Right cardiac atrium (tissue), 5 donors: ENCODE results near the gene PHC1. TPM values are rescaled to one million over a fixed set of nuclear protein-coding genes. Genes with fewer than 3 reads are reported as not detected.
"Not testable (repeated sequence)": the region's sequence is repeated elsewhere in the genome, so short reads cannot be mapped to it uniquely, and the experiment has no call there.

Experiments used
- ATAC-seq, 2 donors: fragments of 200-7000 bp; cut with Tn5 transposase; one replicate each; pipeline versions ENCODE4 v1.8.0 to v1.9.1; 2020; ENCODE audit warnings: moderate library complexity in 2 of 2, mild to moderate bottlenecking in 1 of 2
- DNase-seq, 3 donors: peaks; one replicate each; pipeline ENCODE4 v3.0.0-alpha.2; 2020
- H3K27ac ChIP-seq: one replicate; pipeline ENCODE4 v1.5.1; 2013; ENCODE audit warnings: mild to moderate bottlenecking, low read length, control low read depth, moderate library complexity
- H3K27me3 ChIP-seq: one replicate; pipeline ENCODE4 v1.6.1; 2013; ENCODE audit not compliant: control insufficient read depth, insufficient read depth
- H3K4me1 ChIP-seq: one replicate; pipeline ENCODE4 v1.6.1; 2013; ENCODE audit warnings: low read length; ENCODE audit not compliant: control insufficient read depth, insufficient read depth
- H3K4me3 ChIP-seq: one replicate; pipeline ENCODE4 v1.5.1; 2013; ENCODE audit warnings: low read length, control low read depth
- H3K9me3 ChIP-seq: one replicate; pipeline ENCODE4 v1.6.1; 2013; ENCODE audit warnings: low read length; ENCODE audit not compliant: control insufficient read depth
- WGBS: extraction: QIAGEN DNeasy Blood & Tissue Kit; methylation state at CpG from one replicate; pipeline ENCODE4 v1.1.7; 2013; 5-methylcytosine and 5-hydroxymethylcytosine counted together
- intact Hi-C, 4 donors: fragments of 100-400 bp; cut with DNase I; formaldehyde crosslinking; loops; one replicate each; pipeline versions ENCODE4 v1.11.0 to v1.14.0; 2022 to 2023
- long read RNA-seq, 4 donors: library from polyadenylated mRNA; unstranded; transcript quantifications; one replicate each; pipeline ENCODE4 v2.0.0, GENCODE V29; 2020 to 2021
- polyA plus RNA-seq: library from polyadenylated mRNA; stranded (reverse); fragments of 200-250 nt; gene quantifications from one replicate; pipeline ENCODE4 v1.2.3, GENCODE V29; 2013
- total RNA-seq, 4 donors: library from RNA; stranded (reverse); fragmentation: NEBNext Ultra II Directional; extraction: Animal tissue kit (Norgen Biotek cat#: 25700); gene quantifications; one replicate each; pipeline ENCODE4 v1.2.1, GENCODE V29; 2021
- donor health status: healthy with polysubstance abuse.
- donor health status: DM: no; HTN: yes; CAD: no.
- donor health status: DM: no; HTN: no; CAD: no.
- donor health status: DM: no; HTN: yes; CAD: no; lungs with severe emphysema.
- donor health status: DM: yes; HTN: yes; CAD: no.

Gene PHC1
- total RNA-seq (10 to 100 TPM; 25.3 to 34.9 (median 27.8) TPM), polyA plus RNA-seq (13.3 TPM)
- long read RNA-seq, donor 1, transcript PHC1-214 (15 exons, 3,626 nt): major isoform, 6 of 25 reads
- long read RNA-seq, donor 1, partial matches to known transcripts: 16 of 25 reads
- long read RNA-seq, donor 1, other reads (novel, unspliced or antisense): 3 of 25 reads
- long read RNA-seq, donor 2, transcript PHC1-214 (15 exons, 3,626 nt): major isoform, 6 of 8 reads
- long read RNA-seq, donor 2, partial matches to known transcripts: 2 of 8 reads
- long read RNA-seq, donor 2, other reads (novel, unspliced or antisense): 0 of 8 reads
- long read RNA-seq, donor 3, partial matches to known transcripts: 47 of 56 reads
- long read RNA-seq, donor 3, other reads (novel, unspliced or antisense): 6 of 56 reads
- long read RNA-seq, donor 4, transcript PHC1-214 (15 exons, 3,626 nt): major isoform, 7 of 10 reads
- long read RNA-seq, donor 4, partial matches to known transcripts: 2 of 10 reads
- long read RNA-seq, donor 4, other reads (novel, unspliced or antisense): 1 of 10 reads

DNA sequence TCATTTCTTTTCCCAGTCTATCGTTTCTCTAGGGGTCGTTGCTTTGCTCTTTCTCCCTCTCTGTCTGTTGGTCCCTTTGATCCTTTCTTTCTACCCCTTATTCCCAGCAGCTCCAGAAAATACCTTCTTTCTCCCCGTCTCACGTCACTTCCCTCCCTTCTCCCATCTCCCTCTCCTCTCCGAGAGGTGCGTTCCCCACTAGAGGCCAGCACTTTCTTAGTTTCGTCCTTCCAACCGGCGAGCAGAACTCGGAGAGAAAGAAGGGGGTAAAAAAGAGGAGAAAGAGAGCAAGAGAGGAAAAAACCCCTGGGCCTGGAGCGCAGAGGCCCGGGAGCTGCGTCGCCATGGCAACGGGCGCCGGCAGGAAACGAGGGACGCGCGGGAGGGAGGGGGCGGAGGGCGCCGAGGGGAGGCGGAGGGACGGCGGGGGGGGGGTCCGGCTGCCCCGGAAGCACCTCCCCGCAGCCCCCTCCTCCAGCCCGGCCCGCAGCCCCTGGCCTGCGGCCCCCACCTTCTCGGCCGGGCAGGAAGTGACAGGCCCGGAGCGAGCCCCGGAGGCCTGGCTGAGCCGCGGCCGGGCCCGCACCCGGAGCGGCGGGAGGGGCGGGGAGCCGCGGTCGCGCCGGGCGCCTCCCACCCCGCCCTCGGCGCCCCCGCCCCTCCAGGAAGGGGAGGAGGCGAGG lies at the start of gene PHC1:
Gene PHC1 (plus strand): TSS at position 477 of the 683 bp plus-strand sequence. CDS start 3,169 bp downstream, outside the sequence.
- H3K27ac ChIP-seq: peak within 1 kb of the TSS; percentile 100
- H3K4me1 ChIP-seq, H3K27me3 ChIP-seq, H3K9me3 ChIP-seq, intact Hi-C loops: not testable (repeated sequence)
- ATAC-seq: peak; percentile 83 to 86
- H3K4me3 ChIP-seq: peak within 1 kb of the TSS; percentile 99
- DNase-seq: peak; percentile 88 to 95 (median 94)
- WGBS: under 1% methylated on average over 31 of the region's 57 CpGs

DNA sequence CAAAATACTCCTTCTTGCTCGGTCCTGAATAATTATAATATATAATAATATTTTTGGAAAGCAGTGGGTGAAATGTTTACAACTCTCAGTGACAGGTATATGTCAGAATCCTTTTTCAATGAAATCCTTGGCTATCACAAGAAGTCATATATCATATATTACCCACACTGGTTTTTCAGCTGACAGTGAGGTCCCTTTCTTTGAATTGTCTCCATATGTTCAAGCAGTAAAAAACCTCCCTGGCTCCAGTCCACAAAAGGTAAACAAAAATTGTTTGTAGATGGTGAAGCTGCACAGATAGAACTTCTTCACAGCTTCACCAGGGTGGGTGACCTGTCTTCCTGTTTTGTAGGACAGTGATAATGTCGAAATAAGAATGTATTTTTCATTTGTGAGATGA lies 47.9 kb upstream of the PHC1 start:
- no peaks in the 10 kb centered on the region for H3K4me1 ChIP-seq
- intact Hi-C loops: loop anchor here in 1 of 4 donors (10.0 kb wide), 1 partner anchor 182 kb away; no protein-coding TSS in a partner anchor

DNA sequence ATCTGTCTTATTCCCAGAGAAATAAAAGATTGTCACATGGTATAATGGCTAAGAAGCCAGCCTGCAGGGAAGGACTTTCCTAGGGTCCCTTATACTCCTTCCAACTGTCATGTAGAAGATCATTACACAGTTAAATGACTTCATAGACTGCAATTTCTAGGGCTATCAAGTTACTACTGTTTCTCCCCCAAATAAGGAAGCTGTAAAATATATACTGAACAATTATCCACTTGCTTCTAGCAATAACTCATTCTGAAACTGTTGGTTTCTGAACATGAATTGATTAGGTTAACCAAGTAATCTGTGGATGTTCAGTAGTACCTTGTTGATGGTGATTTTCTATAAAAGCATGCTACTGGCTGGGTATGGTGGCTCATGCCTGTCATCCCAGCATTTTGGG lies 47.3 kb upstream of the PHC1 start:
- DNase-seq (no peak), ATAC-seq (no peak)
- no peaks in the 10 kb centered on the region for H3K4me1 ChIP-seq
- H3K9me3 ChIP-seq: no peaks in the 10 kb centered on the region
- intact Hi-C loops: loop anchor here in 1 of 4 donors (10.0 kb wide), 1 partner anchor 182 kb away; no protein-coding TSS in a partner anchor
- no peak overlapping the region for H3K4me3 ChIP-seq
- no peak overlapping the region for H3K27ac ChIP-seq
- H3K27me3 ChIP-seq: no peaks in the 10 kb centered on the region

More for the DNA sequence above, 47.9 kb upstream of the PHC1 start:
- Histone ChIP-seq H3K27me3 (no peaks in the 10 kb centered on the region), H3K9me3 (no peaks in the 10 kb centered on the region), H3K27ac (no peak overlapping the region), H3K4me3 (no peak overlapping the region)
- WGBS: 82% methylated on average over 2 of the region's 2 CpGs
- DNase-seq: no peak
- ATAC-seq: no peak

DNA sequence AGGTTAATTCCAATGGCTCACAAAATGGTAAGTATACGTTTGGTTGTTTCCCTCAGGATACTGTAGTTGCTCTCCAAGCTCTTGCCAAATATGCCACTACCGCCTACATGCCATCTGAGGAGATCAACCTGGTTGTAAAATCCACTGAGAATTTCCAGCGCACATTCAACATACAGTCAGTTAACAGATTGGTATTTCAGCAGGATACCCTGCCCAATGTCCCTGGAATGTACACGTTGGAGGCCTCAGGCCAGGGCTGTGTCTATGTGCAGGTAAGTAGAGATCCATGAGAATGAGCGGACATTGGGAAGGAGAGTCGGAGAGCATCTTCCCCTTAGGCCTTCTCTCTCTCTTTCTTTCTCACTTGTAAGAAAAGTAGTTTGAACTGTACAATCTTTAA lies 46.5 kb upstream of the PHC1 start:
- DNase-seq (no peak), ATAC-seq (no peak)
- intact Hi-C loops: loop anchor here in 1 of 4 donors (10.0 kb wide), 1 partner anchor 183 kb away; no protein-coding TSS in a partner anchor
- WGBS: 91% methylated on average over 6 of the region's 6 CpGs
- H3K4me3 ChIP-seq: no peak overlapping the region
- H3K4me1 ChIP-seq: no peaks in the 10 kb centered on the region
- H3K27me3 ChIP-seq: no peaks in the 10 kb centered on the region
- H3K27ac ChIP-seq: no peak overlapping the region
- H3K9me3 ChIP-seq: no peaks in the 10 kb centered on the region

DNA sequence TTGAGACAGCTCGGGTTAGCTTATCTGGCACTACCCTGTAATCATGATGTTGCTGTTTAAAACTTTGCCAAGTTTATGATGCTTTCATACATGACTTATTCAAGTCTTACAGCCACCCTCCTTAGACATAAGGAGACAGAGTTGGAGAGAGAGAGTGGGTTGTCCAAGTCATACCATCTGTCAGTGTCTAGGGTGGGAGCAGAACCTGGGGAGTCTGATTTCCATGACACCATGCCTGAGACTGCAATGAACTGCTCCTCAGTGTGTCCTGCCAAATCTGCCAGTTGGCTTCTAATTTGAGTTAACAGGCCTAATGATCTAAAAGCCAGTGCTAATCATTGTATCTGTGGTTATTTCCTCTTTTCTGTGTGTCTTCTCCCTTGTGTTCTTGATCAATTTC lies 43.7 kb upstream of the PHC1 start:
- intact Hi-C loops: no loop called here
- H3K27me3 ChIP-seq: no peaks in the 10 kb centered on the region
- DNase-seq (no peak), ATAC-seq (no peak)
- no peak overlapping the region for H3K27ac ChIP-seq
- H3K9me3 ChIP-seq: no peaks in the 10 kb centered on the region
- H3K4me1 ChIP-seq: no peaks in the 10 kb centered on the region
- no peak overlapping the region for H3K4me3 ChIP-seq
- WGBS: 63% methylated on average over 1 of the region's 1 CpG

DNA sequence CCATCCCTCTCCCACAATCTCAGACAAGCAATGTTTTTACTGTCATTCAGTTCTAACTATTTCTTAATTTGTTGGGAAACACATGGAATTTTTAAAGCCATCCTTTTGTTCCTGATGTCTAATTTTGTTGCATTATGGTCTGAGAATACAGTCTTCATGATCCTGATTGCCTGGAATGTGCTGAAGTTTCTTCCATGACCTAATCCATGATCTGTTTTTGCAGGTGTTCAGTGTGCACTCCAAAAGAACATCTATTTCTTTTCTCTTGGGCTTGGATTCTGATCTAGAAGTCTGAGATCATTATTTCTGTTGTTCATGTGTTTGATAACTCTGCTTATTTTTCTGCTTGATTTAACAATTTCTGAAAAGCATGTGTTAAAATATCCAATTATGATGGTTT lies 43.2 kb upstream of the PHC1 start:
- H3K4me3 ChIP-seq: no peak overlapping the region
- no peak for ATAC-seq
- H3K9me3 ChIP-seq: no peaks in the 10 kb centered on the region
- H3K4me1 ChIP-seq: no peaks in the 10 kb centered on the region
- H3K27ac ChIP-seq: no peak overlapping the region
- no peaks in the 10 kb centered on the region for H3K27me3 ChIP-seq
- no peak for DNase-seq
- intact Hi-C loops: no loop called here

DNA sequence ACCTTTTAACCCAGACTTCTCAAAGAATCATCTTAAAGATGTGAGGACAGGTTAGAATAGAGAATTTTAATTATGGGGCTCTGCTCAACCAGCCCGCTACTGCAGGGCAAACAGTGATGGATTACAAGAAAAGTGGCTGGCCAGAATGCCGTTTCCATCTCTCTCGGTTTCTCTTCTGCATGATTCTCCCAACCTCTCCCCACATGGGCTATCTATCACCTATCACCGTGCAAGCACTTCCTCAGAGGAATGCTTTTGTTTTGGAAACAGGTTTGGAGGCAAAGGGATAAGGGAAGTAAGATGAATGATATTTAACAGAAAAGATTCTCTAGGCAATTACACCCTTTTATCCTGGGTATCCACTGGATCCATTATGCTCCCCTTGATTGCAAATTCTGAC lies 37.4 kb upstream of the PHC1 start:
- intact Hi-C loops: no loop called here
- DNase-seq (no peak), ATAC-seq (no peak)
- Histone ChIP-seq H3K4me1 (no peaks in the 10 kb centered on the region), H3K27ac (no peak overlapping the region), H3K27me3 (no peaks in the 10 kb centered on the region), H3K4me3 (no peak overlapping the region), H3K9me3 (no peaks in the 10 kb centered on the region)
- 34% methylated on average over 4 of the region's 4 CpGs for WGBS

DNA sequence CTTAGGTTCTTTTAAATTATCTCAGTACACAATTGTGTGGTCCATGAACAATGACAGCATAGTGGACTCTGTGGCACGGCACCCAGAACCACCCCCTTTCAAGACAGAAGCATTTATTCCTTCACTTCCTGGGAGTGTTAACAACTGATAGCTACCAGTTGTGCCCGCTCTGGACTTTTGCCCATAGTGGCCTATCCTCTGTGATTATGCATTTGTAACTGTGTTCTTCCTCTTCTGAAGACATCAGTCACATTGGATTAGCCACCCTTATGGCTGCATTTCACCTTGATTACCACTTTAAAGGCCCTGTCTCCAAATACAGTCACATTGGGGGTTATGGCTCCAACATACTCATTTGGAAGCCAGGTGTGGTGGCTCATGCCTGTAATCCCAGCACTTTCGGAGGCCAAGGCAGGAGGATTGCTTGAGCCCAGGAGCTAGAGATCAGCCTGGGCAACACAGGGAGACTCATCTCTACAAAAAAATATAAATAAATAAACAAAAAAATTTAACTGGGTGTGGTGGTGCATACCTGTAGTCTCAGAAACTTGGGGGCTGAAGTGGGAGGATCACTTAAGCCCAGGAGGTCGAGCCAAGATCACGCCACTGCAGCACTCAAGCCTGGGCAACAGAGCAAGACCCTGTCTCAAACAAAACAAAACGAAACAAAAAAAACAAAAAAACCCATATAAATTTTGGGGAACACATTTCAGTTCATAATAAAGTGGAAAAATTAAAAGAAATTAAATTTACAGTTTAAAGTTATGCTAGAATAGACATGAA lies 27.6 kb upstream of the PHC1 start:
- no peak overlapping the region for H3K4me3 ChIP-seq
- H3K27me3 ChIP-seq: no peaks in the 10 kb centered on the region
- intact Hi-C loops: no loop called here
- 91% methylated on average over 6 of the region's 6 CpGs for WGBS
- ATAC-seq: no peak
- H3K9me3 ChIP-seq: no peaks in the 10 kb centered on the region
- DNase-seq: no peak
- H3K27ac ChIP-seq: no peak overlapping the region
- H3K4me1 ChIP-seq: no peaks in the 10 kb centered on the region

DNA sequence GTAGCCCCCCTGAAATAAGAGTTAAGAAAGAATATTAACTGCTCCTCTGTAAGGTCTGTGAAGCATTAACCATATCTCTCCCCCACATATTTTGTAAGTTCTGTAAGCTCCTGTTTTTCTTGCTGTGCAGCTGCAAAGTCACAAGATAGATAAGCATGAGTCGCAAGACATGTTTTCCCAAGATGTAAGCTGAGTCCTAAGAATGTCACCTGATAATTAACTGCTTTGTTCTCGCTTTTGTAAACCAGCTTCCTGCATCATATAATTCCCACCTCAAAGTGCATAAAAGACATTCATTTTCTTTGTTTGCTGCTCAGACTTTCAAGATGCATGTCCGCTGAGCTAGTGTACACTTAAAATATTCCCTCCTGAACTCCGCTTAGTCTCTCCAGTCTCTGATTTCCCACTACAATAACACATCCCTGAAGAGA lies 27.0 kb upstream of the PHC1 start:
- Histone ChIP-seq H3K9me3 (no peaks in the 10 kb centered on the region), H3K27ac (no peak overlapping the region), H3K27me3 (no peaks in the 10 kb centered on the region), H3K4me1 (no peaks in the 10 kb centered on the region), H3K4me3 (no peak overlapping the region)
- DNase-seq (no peak), ATAC-seq (no peak)
- intact Hi-C loops: no loop called here
- 81% methylated on average over 4 of the region's 4 CpGs for whole genome bisulfite sequencing

DNA sequence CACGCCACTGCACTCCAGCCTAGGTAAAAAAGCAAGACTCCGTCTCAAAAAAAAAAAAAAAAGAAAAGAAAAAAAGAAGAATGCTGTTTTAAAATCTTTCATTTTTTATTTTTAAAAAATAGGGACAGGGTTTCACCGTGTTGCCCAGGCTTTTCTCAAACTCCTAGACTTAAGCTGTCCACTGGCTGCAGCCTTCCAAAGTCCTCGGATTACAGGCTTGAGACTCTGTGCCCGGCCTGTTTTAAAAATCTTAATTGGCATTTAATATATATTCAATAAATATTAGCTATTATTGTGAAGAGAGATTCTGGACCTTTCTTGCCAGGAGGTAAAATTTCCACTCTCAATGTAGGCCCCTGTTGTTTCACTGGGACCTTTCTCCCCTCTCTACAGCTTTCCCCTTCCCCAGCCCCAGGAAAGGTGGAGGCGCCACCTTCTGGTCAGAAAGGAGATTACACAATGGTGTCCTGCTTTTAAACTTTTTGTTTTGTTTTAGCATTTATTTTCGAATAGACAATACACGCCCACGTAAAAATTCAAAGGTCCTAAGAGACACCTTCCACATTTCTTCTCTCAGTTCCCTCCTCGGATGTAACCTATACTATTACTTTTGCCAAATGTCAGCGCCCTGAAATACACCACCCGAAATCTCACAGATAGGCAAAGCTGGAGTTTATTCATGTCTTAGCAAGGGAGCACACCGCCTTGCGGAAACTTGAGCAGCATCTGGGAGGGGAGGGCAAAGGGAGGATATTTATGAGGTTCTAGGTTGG lies 23.8 kb upstream of the PHC1 start:
- Histone ChIP-seq H3K9me3 (no peaks in the 10 kb centered on the region), H3K27me3 (no peaks in the 10 kb centered on the region), H3K4me1 (no peaks in the 10 kb centered on the region), H3K27ac (no peak overlapping the region), H3K4me3 (peak overlapping the region; percentile 85)
- ATAC-seq (peak; percentile 71 to 82), DNase-seq (peak in 2 of 3 donors; percentile 34 to 62)
- WGBS: 31% methylated on average over 14 of the region's 14 CpGs
- intact Hi-C loops: loop anchor here in 3 of 4 donors (2.0 to 5.0 kb wide), 2 partner anchors 208 to 210 kb away; no protein-coding TSS in a partner anchor
